GM03348 (cell line): ENCODE results near the gene SZT2.
"Not testable (repeated sequence)": the region's sequence is repeated elsewhere in the genome, so short reads cannot be mapped to it uniquely, and the experiment has no call there.

Source experiments
- DNase-seq: peaks from one replicate; pipeline ENCODE4 v3.0.0; 2012; ENCODE audit warnings: low spot score

SZT2 gene

DNA sequence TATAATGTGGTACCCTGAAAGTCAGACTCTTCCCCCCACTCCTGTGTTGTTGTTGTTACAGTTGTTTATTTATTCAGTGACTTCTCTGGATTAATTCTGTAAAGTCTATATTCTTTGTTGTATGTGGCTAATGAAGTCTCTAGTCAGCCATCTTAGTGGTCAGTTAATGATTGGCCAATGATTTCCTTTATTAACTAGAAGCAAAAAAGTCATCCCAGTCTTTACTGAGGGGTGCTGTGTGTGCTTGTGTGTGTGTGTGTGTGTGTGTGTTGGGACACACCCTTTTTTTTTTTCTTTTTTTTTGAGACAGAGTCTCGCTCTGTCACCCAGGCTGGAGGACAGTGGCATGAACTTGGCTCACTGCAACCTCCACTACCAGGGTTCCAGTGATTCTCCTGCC lies 101.4 kb downstream of the SZT2 start:
- no peak for DNase-seq

GRCh38 chr1:43492826-43493225 lies 103.1 kb downstream of the SZT2 start:
- DNase-seq, result no peak

- no peak for DNase-seq
Observed at GRCh38 chr1:43493661-43494450, 104.2 kb downstream of the SZT2 start.

DNA sequence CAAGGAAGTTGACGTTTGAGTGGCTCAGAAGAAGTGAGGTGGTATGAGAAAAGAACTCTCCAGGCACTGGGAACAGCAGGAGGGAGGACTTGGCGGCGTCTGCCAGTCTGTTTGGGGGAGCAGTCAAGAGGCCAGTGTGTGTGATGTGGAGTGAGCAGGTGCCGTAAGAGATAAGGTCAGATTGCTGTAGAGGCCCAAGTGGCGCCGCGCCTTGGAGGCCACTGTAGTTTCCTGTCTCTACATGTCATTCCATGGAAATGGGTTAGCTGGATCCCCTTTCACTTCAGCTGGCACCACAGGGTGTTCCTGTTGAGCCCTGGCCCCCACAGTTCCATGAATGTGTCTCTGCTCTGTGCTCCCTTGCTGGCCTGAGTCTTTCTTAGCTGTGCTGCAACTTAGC lies 105.5 kb downstream of the SZT2 start:
- no peak for DNase-seq

DNA sequence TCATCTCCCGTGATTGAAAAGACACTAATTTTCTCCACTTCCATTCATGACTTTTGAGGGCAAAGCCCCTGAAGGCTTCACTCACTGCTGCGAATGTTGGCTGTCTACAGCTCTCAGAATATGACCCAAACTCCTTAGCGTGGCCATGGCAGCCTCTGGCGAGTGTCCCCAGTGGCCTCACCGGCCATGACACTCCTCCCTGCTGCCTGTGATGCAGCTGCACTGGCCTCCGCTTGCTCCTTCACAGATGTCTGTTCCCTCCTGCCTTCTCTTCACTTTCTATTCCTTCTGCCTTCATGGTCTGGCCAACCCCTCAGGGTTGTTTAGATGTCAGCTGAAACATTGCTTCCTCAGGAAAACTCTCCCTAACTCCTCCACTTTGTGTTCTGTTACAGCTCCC lies 110.2 kb downstream of the SZT2 start:
- DNase-seq, result no peak

DNA sequence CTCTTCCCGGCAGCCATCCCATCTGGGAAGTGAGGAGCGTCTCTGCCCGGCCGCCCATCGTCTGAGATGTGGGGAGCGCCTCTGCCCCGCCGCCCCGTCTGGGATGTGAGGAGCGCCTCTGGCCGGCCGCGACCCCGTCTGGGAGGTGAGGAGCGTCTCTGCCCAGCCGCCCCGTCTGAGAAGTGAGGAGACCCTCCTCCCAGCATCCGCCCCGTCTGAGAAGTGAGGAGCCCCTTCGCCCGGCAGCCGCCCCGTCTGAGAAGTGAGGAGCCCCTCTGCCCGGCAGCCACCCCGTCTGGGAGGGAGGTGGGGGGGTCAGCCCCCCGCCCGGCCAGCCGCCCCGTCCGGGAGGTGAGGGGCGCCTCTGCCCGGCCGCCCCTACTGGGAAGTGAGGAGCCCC lies 112.1 kb downstream of the SZT2 start:
- not testable (repeated sequence) for DNase-seq

- no peak for DNase-seq
Observed at GRCh38 chr1:43503534-43503933, 113.8 kb downstream of the SZT2 start.
